T-helper 9 cell (primary cell): ENCODE measurements around the gene TPRA1.
"Not testable (repeated sequence)": the region's sequence is repeated elsewhere in the genome, so short reads cannot be mapped to it uniquely, and the experiment has no call there.

Source experiments
- DNase-seq: peaks from one replicate; pipeline ENCODE4 v3.0.0-alpha.2; 2020

Gene TPRA1

GRCh38 chr3:127535106-127535785, 55.3 kb downstream of the TPRA1 start:
- DNase-seq = no peak

GRCh38 chr3:127534564-127534963, 56.0 kb downstream of the TPRA1 start:
- no peak for DNase-seq

GRCh38 chr3:127534161-127534451, 56.4 kb downstream of the TPRA1 start:
- DNase-seq = no peak

- no peak for DNase-seq
Measured at GRCh38 chr3:127532561-127533203, 57.9 kb downstream of the TPRA1 start.

- DNase-seq = no peak
Measured at GRCh38 chr3:127531821-127532220, 58.7 kb downstream of the TPRA1 start.

GRCh38 chr3:127530863-127531262, 59.7 kb downstream of the TPRA1 start:
- not testable (repeated sequence) for DNase-seq

GRCh38 chr3:127529346-127530188, 61.0 kb downstream of the TPRA1 start:
- no peak for DNase-seq

- DNase-seq = no peak
Measured at GRCh38 chr3:127525373-127525772, 65.2 kb downstream of the TPRA1 start.

- no peak for DNase-seq
Measured at GRCh38 chr3:127524296-127524896, 66.1 kb downstream of the TPRA1 start.
